GM10248 (cell line): ENCODE data around the gene NSDHL.

Experiments used
- CTCF ChIA-PET: fragments of 300-600 bp; sonication (Branson Sonifier 250); formaldehyde crosslinking; extraction: SDS; loops from one replicate; lab custom pipeline; 2021; ENCODE audit warnings: antibody characterized with exemption; lab: Yijun Ruan, JAX
- POLR2A ChIA-PET: fragments of 350-650 bp; sonication (Branson Sonifier 250); formaldehyde crosslinking; extraction: SDS; loops from one replicate; lab custom pipeline; 2020; ENCODE audit warnings: antibody characterized with exemption; lab: Yijun Ruan, JAX
- DNase-seq: peaks from one replicate; pipeline ENCODE4 v3.0.0; 2012; ENCODE audit errors: extremely low spot score
- TF ChIP-seq, protein P1 (sequence below): IDR thresholded peaks from 2 replicates; pipeline ENCODE4 v1.5.1; 2012; ENCODE audit warnings: mild to moderate bottlenecking, low read depth; ENCODE audit errors: extremely low read depth, missing control alignments, control extremely low read depth

Gene NSDHL

DNA sequence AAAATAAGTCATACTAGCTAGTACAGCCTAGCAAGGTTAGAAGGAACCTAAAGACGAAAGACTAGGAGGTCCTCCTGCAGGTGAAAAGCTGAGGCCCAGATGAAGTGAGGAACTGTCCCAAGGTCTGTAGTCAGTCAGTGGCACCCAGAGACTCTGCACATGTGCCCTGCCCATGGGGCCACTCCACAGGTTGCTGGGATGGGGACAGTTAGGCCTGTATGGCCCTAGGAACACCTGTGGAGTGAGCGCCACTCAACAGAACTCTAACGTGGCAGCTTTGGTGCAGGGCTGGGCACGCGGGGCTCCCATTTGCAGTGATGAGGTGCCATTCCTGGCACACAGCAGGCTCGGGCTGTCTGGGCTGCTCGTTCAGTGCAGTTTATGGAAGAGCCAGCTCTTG is 81.8 kb downstream of the NSDHL start:
- DNase-seq: no peak
- POLR2A ChIA-PET: no interaction called here
- CTCF ChIA-PET: interaction anchor here (0.8 to 1.5 kb wide), 5 partner anchors 8 to 29 kb away, joined by 3 to 5 read pairs (median 3); no protein-coding TSS in a partner anchor
- TF ChIP-seq, protein P1, sequence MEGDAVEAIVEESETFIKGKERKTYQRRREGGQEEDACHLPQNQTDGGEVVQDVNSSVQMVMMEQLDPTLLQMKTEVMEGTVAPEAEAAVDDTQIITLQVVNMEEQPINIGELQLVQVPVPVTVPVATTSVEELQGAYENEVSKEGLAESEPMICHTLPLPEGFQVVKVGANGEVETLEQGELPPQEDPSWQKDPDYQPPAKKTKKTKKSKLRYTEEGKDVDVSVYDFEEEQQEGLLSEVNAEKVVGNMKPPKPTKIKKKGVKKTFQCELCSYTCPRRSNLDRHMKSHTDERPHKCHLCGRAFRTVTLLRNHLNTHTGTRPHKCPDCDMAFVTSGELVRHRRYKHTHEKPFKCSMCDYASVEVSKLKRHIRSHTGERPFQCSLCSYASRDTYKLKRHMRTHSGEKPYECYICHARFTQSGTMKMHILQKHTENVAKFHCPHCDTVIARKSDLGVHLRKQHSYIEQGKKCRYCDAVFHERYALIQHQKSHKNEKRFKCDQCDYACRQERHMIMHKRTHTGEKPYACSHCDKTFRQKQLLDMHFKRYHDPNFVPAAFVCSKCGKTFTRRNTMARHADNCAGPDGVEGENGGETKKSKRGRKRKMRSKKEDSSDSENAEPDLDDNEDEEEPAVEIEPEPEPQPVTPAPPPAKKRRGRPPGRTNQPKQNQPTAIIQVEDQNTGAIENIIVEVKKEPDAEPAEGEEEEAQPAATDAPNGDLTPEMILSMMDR: no peak

DNA sequence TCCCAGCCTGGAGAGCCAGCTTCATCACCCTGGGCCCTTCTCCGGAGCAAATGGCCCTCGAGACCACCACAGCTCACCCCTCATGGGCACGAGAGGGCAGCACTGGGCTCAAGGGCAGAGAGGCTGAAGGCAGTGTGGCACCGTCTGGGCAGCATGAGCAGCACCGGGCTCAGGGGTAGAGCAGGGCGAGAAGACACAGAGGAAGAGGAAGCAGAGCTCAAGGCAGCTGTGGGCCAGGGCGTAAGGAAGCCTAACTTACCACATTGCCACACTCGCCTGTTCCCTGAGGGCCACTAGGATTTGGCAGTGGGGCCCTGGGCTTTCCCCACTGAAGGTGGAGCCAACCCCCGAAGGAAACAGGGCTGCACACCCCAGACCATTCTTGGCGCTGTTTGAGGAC is 82.5 kb downstream of the NSDHL start:
- TF ChIP-seq, protein P1: no peak
- no peak for DNase-seq
- POLR2A ChIA-PET: no interaction called here
- CTCF ChIA-PET: interaction anchor here (0.8 to 1.5 kb wide), 4 partner anchors 10 to 28 kb away, joined by 3 to 5 read pairs (median 3); no protein-coding TSS in a partner anchor

DNA sequence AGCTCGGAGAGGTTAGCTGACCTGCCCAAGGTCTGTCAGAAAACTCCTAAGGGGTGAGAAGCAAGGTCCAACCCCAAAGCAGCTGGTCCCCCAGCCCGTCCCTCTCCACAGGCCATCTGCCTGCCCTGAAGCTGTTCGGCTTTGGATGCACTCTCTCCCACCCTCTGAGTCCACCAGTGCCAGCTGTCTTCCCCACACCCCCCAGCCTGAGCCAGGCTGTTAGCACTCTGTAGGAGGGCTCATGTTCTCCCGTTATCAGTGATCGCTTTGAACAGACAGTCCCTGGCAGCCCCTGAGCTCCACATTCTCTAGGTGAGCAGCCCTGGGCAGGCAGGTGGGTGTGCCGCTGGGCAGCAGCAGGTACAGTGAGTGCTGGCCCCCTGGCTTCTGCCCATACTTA is 83.0 kb downstream of the NSDHL start:
- ChIA-PET POLR2A (no interaction called here), CTCF (interaction anchor here (1.5 to 2.5 kb wide), 3 partner anchors 9 to 11 kb away, joined by 3 to 10 read pairs (median 8); no protein-coding TSS in a partner anchor)
- no peak for DNase-seq
- TF ChIP-seq, protein P1: no peak

DNA sequence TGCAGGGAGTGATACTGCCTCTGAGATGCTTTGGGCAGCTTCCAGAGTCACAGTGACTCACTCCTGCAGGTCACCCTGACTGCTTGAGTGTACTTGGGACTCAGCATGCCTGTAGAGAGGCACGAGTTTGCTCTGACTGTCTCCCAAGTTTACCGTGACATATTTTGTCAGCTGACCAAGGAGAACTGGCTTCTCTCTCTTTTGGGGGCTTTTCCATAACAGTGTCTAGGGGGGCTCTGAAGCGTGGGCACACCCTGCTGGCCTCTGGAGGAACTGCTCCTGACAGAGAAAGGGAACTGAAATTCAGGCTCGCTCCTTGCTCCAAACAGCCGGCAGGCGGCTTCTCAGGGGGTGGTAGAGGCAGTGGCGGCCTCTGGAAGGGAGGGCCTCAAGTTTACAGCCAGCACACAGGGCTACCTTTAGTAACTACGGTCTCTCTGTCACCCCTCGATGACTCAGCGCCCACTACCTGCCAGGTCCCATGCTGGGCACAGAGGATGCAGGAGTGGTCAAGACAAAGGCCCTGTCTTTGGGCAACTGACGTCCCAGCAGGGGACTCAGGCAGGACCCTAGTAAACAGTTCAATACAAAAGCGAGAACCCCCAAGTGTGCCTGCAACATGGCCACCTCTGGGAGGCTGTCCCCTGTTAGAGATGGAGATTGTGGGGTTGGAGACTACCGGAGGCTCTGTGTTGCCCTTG is 84.8 kb downstream of the NSDHL start:
- peak; percentile 75 for DNase-seq
- TF ChIP-seq, protein P1: peak; percentile 45
- ChIA-PET CTCF (interaction anchor here (0.7 to 2.5 kb wide), 10 partner anchors 9 to 314 kb away, joined by 3 to 10 read pairs (median 3); no protein-coding TSS in a partner anchor), POLR2A (no interaction called here)

DNA sequence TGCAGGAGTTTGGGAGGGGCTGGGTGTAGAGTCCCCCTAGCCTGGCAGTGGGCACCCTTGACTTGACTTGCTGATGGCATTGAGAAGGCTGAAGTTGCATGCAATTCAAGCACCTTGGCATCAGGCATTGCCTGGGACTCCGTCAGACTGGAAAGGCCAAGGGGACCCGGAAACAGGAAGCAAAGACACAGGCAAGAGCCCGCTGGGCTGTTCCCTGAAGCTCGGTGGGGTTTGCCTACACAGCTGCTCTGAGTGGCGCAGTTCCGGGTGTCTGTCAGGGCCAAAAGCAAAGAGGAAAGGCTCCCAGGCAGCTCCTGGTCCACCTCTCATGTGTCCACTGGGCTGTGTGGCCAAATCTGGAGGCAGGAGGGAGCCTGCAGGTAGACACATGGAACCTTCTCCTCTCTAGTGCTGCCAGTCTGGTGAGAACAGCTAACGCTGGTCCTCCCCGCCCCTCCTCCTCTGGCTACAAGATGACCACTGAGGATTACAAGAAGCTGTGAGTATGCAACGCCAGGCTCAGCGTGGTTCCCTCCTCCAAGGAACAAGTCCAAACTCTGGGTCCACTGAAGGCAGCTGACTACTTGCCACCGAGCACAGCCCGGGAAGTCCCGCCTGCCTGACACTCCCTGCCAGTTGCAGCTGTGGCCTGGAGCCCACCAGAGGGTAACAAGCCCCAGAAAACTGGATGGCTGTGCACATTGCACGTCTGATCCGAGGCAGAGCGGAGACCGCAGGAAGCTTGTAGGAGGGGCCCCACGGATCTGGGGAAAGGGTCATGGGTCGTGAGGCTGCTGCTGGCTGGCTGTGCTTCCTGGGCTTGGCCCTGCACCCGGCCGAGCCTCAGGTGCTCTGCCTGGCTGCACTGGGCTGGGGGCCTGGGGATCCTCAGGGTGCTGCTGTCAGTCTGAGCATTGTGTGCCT is 87.1 kb downstream of the NSDHL start:
- DNase-seq: no peak
- TF ChIP-seq, protein P1: no peak
- ChIA-PET POLR2A (interaction anchor here (0.6 kb wide), 1 partner anchor 87 kb away, joined by 3 read pairs; the partner anchor contains the start of genes CETN2 and NSDHL), CTCF (interaction anchor here (1.2 to 1.4 kb wide), 2 partner anchors 8 to 33 kb away, joined by 3 to 8 read pairs; no protein-coding TSS in a partner anchor)

DNA sequence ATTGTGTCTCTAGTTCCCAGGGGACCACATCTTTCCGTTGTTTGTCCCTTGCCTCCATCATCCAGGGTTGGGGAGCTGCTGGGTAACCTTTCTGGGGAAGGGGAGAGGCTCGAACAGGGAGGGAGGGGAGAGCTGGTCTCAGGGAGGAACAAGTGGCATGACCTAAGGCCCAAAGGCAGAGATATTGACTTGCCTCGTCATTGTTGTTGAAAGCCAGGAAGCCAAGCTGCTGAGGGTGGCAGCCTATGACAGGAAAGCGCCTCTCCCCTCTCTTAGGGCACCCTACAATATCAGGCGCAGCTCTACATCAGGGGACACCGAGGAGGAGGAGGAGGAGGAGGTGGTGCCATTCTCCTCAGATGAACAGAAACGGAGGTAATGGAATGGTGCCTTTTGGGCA is 87.8 kb downstream of the NSDHL start:
- DNase-seq: no peak
- CTCF ChIA-PET: interaction anchor here (1.0 to 1.2 kb wide), 2 partner anchors 34 to 738 kb away, joined by 3 read pairs; no protein-coding TSS in a partner anchor

More for the DNA sequence above, 87.8 kb downstream of the NSDHL start:
- POLR2A ChIA-PET: interaction anchor here (0.6 kb wide), 1 partner anchor 88 kb away, joined by 3 read pairs; the partner anchor contains the start of genes CETN2 and NSDHL
- TF ChIP-seq, protein P1: no peak
